MM.1S (cell line): ENCODE measurements around the gene PLXNA4.
A peak's percentile ranks its signal among the peaks of the same experiment; 100 is the strongest.

Source experiments
- DNase-seq: peaks from one replicate; pipeline ENCODE4 v3.0.0-alpha.2; 2015
- H2AFZ ChIP-seq: fragments of 300-600 bp; sonication (generic); 2 replicates; pipeline ENCODE4 v1.6.0; 2016; ENCODE audit warnings: antibody characterized with exemption, low read length
- H3F3A ChIP-seq: fragments of 300-600 bp; sonication (generic); 2 replicates; pipeline ENCODE4 v1.6.1; 2016; ENCODE audit warnings: mild to moderate bottlenecking, antibody characterized with exemption, low read length, moderate library complexity, mixed read lengths; ENCODE audit not compliant: insufficient read depth
- H3K27ac ChIP-seq: fragments of 300-600 bp; sonication (generic); 2 replicates; pipeline ENCODE4 v1.5.1; 2016; ENCODE audit warnings: mild to moderate bottlenecking, low read length
- H3K27me3 ChIP-seq: fragments of 300-600 bp; sonication (generic); replicated peaks from 2 replicates; pipeline ENCODE4 v1.6.0; 2016; ENCODE audit warnings: low read length; ENCODE audit not compliant: insufficient read depth
- H3K36me3 ChIP-seq: fragments of 300-600 bp; sonication (generic); replicated peaks from 2 replicates; pipeline ENCODE4 v1.6.1; 2016; ENCODE audit warnings: mild to moderate bottlenecking, low read length, mixed read lengths; ENCODE audit not compliant: insufficient read depth
- H3K4me1 ChIP-seq: fragments of 300-600 bp; sonication (generic); 2 replicates; pipeline ENCODE4 v1.6.1; 2016; ENCODE audit warnings: low read length, mixed read lengths
- H3K4me2 ChIP-seq: fragments of 300-600 bp; sonication (generic); 2 replicates; pipeline ENCODE4 v1.6.0; 2016; ENCODE audit warnings: low read depth, low read length
- H3K4me3 ChIP-seq: fragments of 300-600 bp; sonication (generic); 2 replicates; pipeline ENCODE4 v1.5.1; 2016; ENCODE audit warnings: low read length, mixed read lengths
- H3K79me2 ChIP-seq: fragments of 300-600 bp; sonication (generic); 2 replicates; pipeline ENCODE4 v1.6.1; 2016; ENCODE audit warnings: mixed run types, low read length, mixed read lengths
- H3K9ac ChIP-seq: fragments of 300-600 bp; sonication (generic); 2 replicates; pipeline ENCODE4 v1.6.1; 2016; ENCODE audit warnings: low read length, mixed read lengths
- H3K9me2 ChIP-seq: fragments of 300-600 bp; sonication (generic); replicated peaks from 2 replicates; pipeline ENCODE4 v1.6.1; 2016; ENCODE audit warnings: mild to moderate bottlenecking, low read length, mixed read lengths; ENCODE audit not compliant: insufficient read depth
- H3K9me3 ChIP-seq: fragments of 300-600 bp; sonication (generic); replicated peaks from 2 replicates; pipeline ENCODE4 v1.6.1; 2016; ENCODE audit warnings: mild to moderate bottlenecking, low read length, mixed read lengths; ENCODE audit not compliant: insufficient read depth
- H4K20me1 ChIP-seq: fragments of 300-600 bp; sonication (generic); 2 replicates; pipeline ENCODE4 v1.6.1; 2016; ENCODE audit warnings: mild to moderate bottlenecking, low read length, moderate library complexity, mixed read lengths; ENCODE audit not compliant: insufficient read depth
- EZH2 ChIP-seq: fragments of 300-600 bp; sonication (generic); optimal IDR thresholded peaks from 2 replicates; pipeline ENCODE3; 2017; ENCODE audit warnings: low read depth, mild to moderate bottlenecking, antibody characterized with exemption, low read length, mixed read lengths
- EZH2phosphoT487 ChIP-seq: fragments of 300-600 bp; sonication (generic); IDR thresholded peaks from 2 replicates; pipeline ENCODE4 v1.6.1; 2018; ENCODE audit warnings: antibody characterized with exemption, low read length
- TF ChIP-seq, protein P1 (sequence below): fragments of 300-600 bp; sonication (generic); IDR thresholded peaks from 2 replicates; pipeline ENCODE4 v1.5.1; 2016; ENCODE audit warnings: antibody characterized with exemption, low read length, mixed read lengths

PLXNA4 gene

DNA sequence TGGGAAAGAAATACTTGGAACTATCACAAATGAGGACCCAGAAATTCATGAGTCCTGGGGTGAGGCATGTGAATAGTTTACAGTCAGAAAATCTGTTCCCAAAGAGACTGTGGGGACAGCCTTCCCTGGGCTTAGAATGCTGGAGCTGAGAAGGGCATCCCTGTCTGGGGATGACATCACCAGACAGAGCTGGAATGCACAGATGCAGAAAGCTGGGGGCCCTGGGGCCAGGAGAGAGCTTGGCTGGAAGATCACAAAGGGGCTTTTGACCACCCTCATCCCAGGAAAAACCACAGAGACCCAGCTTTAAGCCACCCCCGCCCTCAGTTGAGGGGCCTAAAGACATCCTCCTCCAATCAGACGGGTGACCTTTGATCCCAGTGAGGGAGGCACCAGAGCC lies 264.5 kb downstream of the PLXNA4 start:
- no peaks in the 10 kb centered on the region for H3K36me3 ChIP-seq
- DNase-seq = no peak

DNA sequence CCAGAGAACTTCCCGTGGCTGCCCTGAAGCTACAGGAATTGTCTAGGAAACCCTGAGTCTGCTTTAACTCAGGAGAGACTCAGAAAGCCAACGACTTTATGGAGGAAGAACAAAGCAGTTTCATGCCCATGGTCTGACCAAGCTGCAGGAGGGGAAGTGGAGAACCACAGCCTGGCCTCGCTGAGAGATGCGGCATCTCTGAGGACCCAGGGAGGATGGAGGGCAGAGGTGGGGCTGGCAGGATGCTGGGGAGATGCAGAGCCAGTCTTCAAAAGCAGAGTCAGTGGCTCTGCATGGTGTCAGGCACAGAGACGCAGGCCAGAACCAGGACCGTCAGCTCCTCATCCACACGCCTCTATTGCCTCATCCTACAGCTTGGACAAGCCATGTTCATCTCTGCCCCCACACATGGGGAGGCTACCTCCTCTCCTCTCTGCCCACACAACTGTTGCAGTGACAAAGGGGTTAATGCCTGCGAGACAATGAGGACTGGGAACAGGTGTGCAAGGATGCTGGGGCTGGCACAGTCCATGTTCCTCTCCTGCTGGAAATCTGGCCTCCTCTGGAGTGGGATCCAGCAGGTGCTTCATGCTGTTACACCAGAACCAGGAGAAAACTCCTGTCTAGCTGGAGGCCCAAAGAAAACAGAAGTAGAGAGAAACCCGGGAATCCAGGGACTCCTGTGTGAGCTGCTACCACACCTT lies 267.0 kb downstream of the PLXNA4 start:
- no peaks in the 10 kb centered on the region for H4K20me1 ChIP-seq
- H3K36me3 ChIP-seq = no peaks in the 10 kb centered on the region
- TF ChIP-seq, protein P1, sequence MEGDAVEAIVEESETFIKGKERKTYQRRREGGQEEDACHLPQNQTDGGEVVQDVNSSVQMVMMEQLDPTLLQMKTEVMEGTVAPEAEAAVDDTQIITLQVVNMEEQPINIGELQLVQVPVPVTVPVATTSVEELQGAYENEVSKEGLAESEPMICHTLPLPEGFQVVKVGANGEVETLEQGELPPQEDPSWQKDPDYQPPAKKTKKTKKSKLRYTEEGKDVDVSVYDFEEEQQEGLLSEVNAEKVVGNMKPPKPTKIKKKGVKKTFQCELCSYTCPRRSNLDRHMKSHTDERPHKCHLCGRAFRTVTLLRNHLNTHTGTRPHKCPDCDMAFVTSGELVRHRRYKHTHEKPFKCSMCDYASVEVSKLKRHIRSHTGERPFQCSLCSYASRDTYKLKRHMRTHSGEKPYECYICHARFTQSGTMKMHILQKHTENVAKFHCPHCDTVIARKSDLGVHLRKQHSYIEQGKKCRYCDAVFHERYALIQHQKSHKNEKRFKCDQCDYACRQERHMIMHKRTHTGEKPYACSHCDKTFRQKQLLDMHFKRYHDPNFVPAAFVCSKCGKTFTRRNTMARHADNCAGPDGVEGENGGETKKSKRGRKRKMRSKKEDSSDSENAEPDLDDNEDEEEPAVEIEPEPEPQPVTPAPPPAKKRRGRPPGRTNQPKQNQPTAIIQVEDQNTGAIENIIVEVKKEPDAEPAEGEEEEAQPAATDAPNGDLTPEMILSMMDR = no peak
- no peak for TF ChIP-seq EZH2
- no peak for TF ChIP-seq EZH2phosphoT487
- H3K4me3 ChIP-seq = no peak overlapping the region
- no peak overlapping the region for H2AFZ ChIP-seq
- H3K27ac ChIP-seq = no peak overlapping the region
- no peak overlapping the region for H3K4me2 ChIP-seq
- H3K9me3 ChIP-seq = no peaks in the 10 kb centered on the region
- DNase-seq = no peak
- H3K27me3 ChIP-seq = no peaks in the 10 kb centered on the region
- no peaks in the 10 kb centered on the region for H3K9me2 ChIP-seq
- no peak overlapping the region for H3K9ac ChIP-seq
- H3K79me2 ChIP-seq = no peaks in the 10 kb centered on the region
- no peaks in the 10 kb centered on the region for H3K4me1 ChIP-seq
- no peaks in the 10 kb centered on the region for H3F3A ChIP-seq

More for the DNA sequence above, 264.5 kb downstream of the PLXNA4 start:
- Histone ChIP-seq H3K4me3 (no peak overlapping the region), H3K27me3 (no peaks in the 10 kb centered on the region), H3K4me2 (no peak overlapping the region), H3K79me2 (no peaks in the 10 kb centered on the region), H4K20me1 (no peaks in the 10 kb centered on the region), H2AFZ (no peak overlapping the region), H3K9me2 (no peaks in the 10 kb centered on the region), H3K9me3 (no peaks in the 10 kb centered on the region), H3K9ac (no peak overlapping the region), H3F3A (no peaks in the 10 kb centered on the region), H3K4me1 (no peaks in the 10 kb centered on the region), H3K27ac (no peak overlapping the region)
- no peak for TF ChIP-seq EZH2
- no peak for TF ChIP-seq EZH2phosphoT487
- TF ChIP-seq, protein P1 = no peak

DNA sequence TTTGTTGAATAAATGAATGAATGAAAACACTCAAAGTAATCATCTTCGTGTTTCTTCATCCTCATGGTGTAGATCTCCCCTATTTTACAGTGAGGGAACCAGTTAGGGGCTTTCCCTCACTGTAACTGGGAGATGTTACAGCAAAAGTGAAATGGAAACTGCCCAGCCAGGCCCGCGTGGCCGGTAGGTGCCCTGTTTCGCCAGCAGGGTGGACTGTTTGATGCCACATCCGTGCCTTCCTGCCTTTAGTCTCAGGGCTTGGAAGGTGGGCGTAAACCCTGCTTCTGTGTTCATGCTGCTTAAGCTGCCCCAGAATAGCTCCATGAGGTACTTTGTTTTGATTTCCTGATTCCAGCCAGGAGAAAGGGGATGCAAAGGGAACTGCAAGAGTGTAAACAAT lies 268.8 kb downstream of the PLXNA4 start:
- no peaks in the 10 kb centered on the region for H3K9me2 ChIP-seq
- no peaks in the 10 kb centered on the region for H3K9me3 ChIP-seq
- no peak overlapping the region for H3K27ac ChIP-seq
- H3K79me2 ChIP-seq = no peaks in the 10 kb centered on the region
- no peak overlapping the region for H2AFZ ChIP-seq
- peak; percentile 39 for DNase-seq
- no peaks in the 10 kb centered on the region for H3K27me3 ChIP-seq
- no peaks in the 10 kb centered on the region for H3K36me3 ChIP-seq
- no peaks in the 10 kb centered on the region for H4K20me1 ChIP-seq
- no peak overlapping the region for H3K9ac ChIP-seq
- H3F3A ChIP-seq = no peaks in the 10 kb centered on the region
- H3K4me2 ChIP-seq = no peak overlapping the region
- TF ChIP-seq EZH2phosphoT487 (no peak), EZH2 (no peak)
- TF ChIP-seq, protein P1 = peak; percentile 44
- H3K4me1 ChIP-seq = no peaks in the 10 kb centered on the region
- H3K4me3 ChIP-seq = no peak overlapping the region
